ENCODE results near the gene ZNF331.

The ZNF331 gene

GRCh38 chr19:53554804-53555203 is 16.9 kb downstream of the ZNF331 start:
- Histone ChIP-seq H2AK5ac (ENCODE audit: low read length) (no peak overlapping the region), H3K4me1 (ENCODE audit: control insufficient read depth, low read depth, low read length) (no peaks in the 10 kb centered on the region), H3K23ac (ENCODE audit: low read length) (no peak overlapping the region), H3K4ac (ENCODE audit: low read depth, low read length) (no peak overlapping the region), H3K27ac (ENCODE audit: low read depth, low read length) (no peak overlapping the region), H3K9ac (ENCODE audit: low read length) (no peak overlapping the region), H3K4me2 (ENCODE audit: low read length) (no peak overlapping the region), H3K36me3 (ENCODE audit: control insufficient read depth, insufficient read depth, low read length) (no peaks in the 10 kb centered on the region), H2BK15ac (replicated peaks; ENCODE audit: low read depth) (no peak overlapping the region), H3K79me1 (ENCODE audit: low read length) (peaks cover 2% of the 10 kb centered on the region), H3K18ac (ENCODE audit: low read length) (no peak overlapping the region), H2BK120ac (ENCODE audit: low read depth, low read length) (no peak overlapping the region), H3K27me3 (ENCODE audit: insufficient read depth, low read length, poor library complexity) (no peaks in the 10 kb centered on the region), H3K79me2 (ENCODE audit: control insufficient read depth, insufficient read depth, low read length) (no peaks in the 10 kb centered on the region), H2BK5ac (ENCODE audit: low read length) (no peak overlapping the region), H4K5ac (ENCODE audit: low read length) (no peak overlapping the region), H3K4me3 (ENCODE audit: low read length) (no peak overlapping the region), H4K8ac (ENCODE audit: low read depth, low read length) (no peak overlapping the region), H3K56ac (ENCODE audit: low read length) (no peak overlapping the region)
- WGBS (ENCODE audit: extremely low coverage, insufficient coverage, low lambda C conversion rate): no CpG with 5 or more reads among the region's 24 CpGs
- DNase-seq: no peak

GRCh38 chr19:53555352-53555751 is 17.4 kb downstream of the ZNF331 start:
- no peak overlapping the region for H4K8ac ChIP-seq (ENCODE audit: low read depth, low read length)
- no peak overlapping the region for H4K5ac ChIP-seq (ENCODE audit: low read length)
- no peak overlapping the region for H2BK15ac ChIP-seq (replicated peaks; ENCODE audit: low read depth)
- no peaks in the 10 kb centered on the region for H3K4me1 ChIP-seq (ENCODE audit: control insufficient read depth, low read depth, low read length)
- H3K79me1 ChIP-seq (ENCODE audit: low read length): peaks cover 2% of the 10 kb centered on the region
- no peaks in the 10 kb centered on the region for H3K79me2 ChIP-seq (ENCODE audit: control insufficient read depth, insufficient read depth, low read length)
- H2BK120ac ChIP-seq (ENCODE audit: low read depth, low read length): no peak overlapping the region
- no peak overlapping the region for H2BK5ac ChIP-seq (ENCODE audit: low read length)
- H3K9ac ChIP-seq (ENCODE audit: low read length): no peak overlapping the region
- H2AK5ac ChIP-seq (ENCODE audit: low read length): no peak overlapping the region
- WGBS (ENCODE audit: extremely low coverage, insufficient coverage, low lambda C conversion rate): no CpG with 5 or more reads among the region's 13 CpGs
- H3K4me3 ChIP-seq (ENCODE audit: low read length): no peak overlapping the region
- H3K23ac ChIP-seq (ENCODE audit: low read length): no peak overlapping the region
- no peak overlapping the region for H3K27ac ChIP-seq (ENCODE audit: low read depth, low read length)
- H3K56ac ChIP-seq (ENCODE audit: low read length): no peak overlapping the region
- H3K18ac ChIP-seq (ENCODE audit: low read length): no peak overlapping the region
- H3K36me3 ChIP-seq (ENCODE audit: control insufficient read depth, insufficient read depth, low read length): no peaks in the 10 kb centered on the region
- DNase-seq: no peak
- no peak overlapping the region for H3K4ac ChIP-seq (ENCODE audit: low read depth, low read length)
- no peak overlapping the region for H3K4me2 ChIP-seq (ENCODE audit: low read length)
- no peaks in the 10 kb centered on the region for H3K27me3 ChIP-seq (ENCODE audit: insufficient read depth, low read length, poor library complexity)

GRCh38 chr19:53571339-53571738 is 33.4 kb downstream of the ZNF331 start:
- H3K27ac ChIP-seq (ENCODE audit: low read depth, low read length): no peak overlapping the region
- no peak overlapping the region for H2AK5ac ChIP-seq (ENCODE audit: low read length)
- H3K79me2 ChIP-seq (ENCODE audit: control insufficient read depth, insufficient read depth, low read length): no peaks in the 10 kb centered on the region
- no peak overlapping the region for H3K9ac ChIP-seq (ENCODE audit: low read length)
- H3K23ac ChIP-seq (ENCODE audit: low read length): no peak overlapping the region
- no peak overlapping the region for H2BK15ac ChIP-seq (replicated peaks; ENCODE audit: low read depth)
- no peak overlapping the region for H3K56ac ChIP-seq (ENCODE audit: low read length)
- H4K5ac ChIP-seq (ENCODE audit: low read length): no peak overlapping the region
- H3K4me1 ChIP-seq (ENCODE audit: control insufficient read depth, low read depth, low read length): no peaks in the 10 kb centered on the region
- no peak overlapping the region for H3K4me2 ChIP-seq (ENCODE audit: low read length)
- H3K4ac ChIP-seq (ENCODE audit: low read depth, low read length): no peak overlapping the region
- H3K36me3 ChIP-seq (ENCODE audit: control insufficient read depth, insufficient read depth, low read length): peaks cover 5% of the 10 kb centered on the region
- H3K18ac ChIP-seq (ENCODE audit: low read length): no peak overlapping the region
- no peak overlapping the region for H4K8ac ChIP-seq (ENCODE audit: low read depth, low read length)
- no CpG with 5 or more reads among the region's 12 CpGs for WGBS (ENCODE audit: extremely low coverage, insufficient coverage, low lambda C conversion rate)
- DNase-seq: no peak
- H2BK5ac ChIP-seq (ENCODE audit: low read length): no peak overlapping the region
- no peak overlapping the region for H3K4me3 ChIP-seq (ENCODE audit: low read length)
- H3K27me3 ChIP-seq (ENCODE audit: insufficient read depth, low read length, poor library complexity): no peaks in the 10 kb centered on the region
- H3K79me1 ChIP-seq (ENCODE audit: low read length): no peaks in the 10 kb centered on the region
- no peak overlapping the region for H2BK120ac ChIP-seq (ENCODE audit: low read depth, low read length)

- no peak for DNase-seq
- Histone ChIP-seq H2BK120ac (ENCODE audit: low read depth, low read length) (no peak overlapping the region), H3K79me1 (ENCODE audit: low read length) (no peaks in the 10 kb centered on the region), H4K8ac (ENCODE audit: low read depth, low read length) (no peak overlapping the region), H3K23ac (ENCODE audit: low read length) (no peak overlapping the region), H3K56ac (ENCODE audit: low read length) (no peak overlapping the region), H2BK15ac (replicated peaks; ENCODE audit: low read depth) (no peak overlapping the region), H3K4me1 (ENCODE audit: control insufficient read depth, low read depth, low read length) (peaks cover 2% of the 10 kb centered on the region), H3K9ac (ENCODE audit: low read length) (no peak overlapping the region), H3K4ac (ENCODE audit: low read depth, low read length) (no peak overlapping the region), H3K27ac (ENCODE audit: low read depth, low read length) (no peak overlapping the region), H3K4me2 (ENCODE audit: low read length) (no peak overlapping the region), H4K5ac (ENCODE audit: low read length) (no peak overlapping the region), H3K18ac (ENCODE audit: low read length) (no peak overlapping the region), H3K79me2 (ENCODE audit: control insufficient read depth, insufficient read depth, low read length) (no peaks in the 10 kb centered on the region), H3K4me3 (ENCODE audit: low read length) (peak overlapping the region; percentile 10), H3K27me3 (ENCODE audit: insufficient read depth, low read length, poor library complexity) (no peaks in the 10 kb centered on the region), H3K36me3 (ENCODE audit: control insufficient read depth, insufficient read depth, low read length) (peaks cover 12% of the 10 kb centered on the region), H2AK5ac (ENCODE audit: low read length) (no peak overlapping the region), H2BK5ac (ENCODE audit: low read length) (no peak overlapping the region)
- WGBS (ENCODE audit: extremely low coverage, insufficient coverage, low lambda C conversion rate): no CpG with 5 or more reads among the region's 20 CpGs
Measured at GRCh38 chr19:53576941-53577653, 39.2 kb downstream of the ZNF331 start.

GRCh38 chr19:53577968-53578367 is 40.0 kb downstream of the ZNF331 start:
- WGBS (ENCODE audit: extremely low coverage, insufficient coverage, low lambda C conversion rate): no CpG with 5 or more reads among the region's 12 CpGs
- no peak overlapping the region for H3K4me3 ChIP-seq (ENCODE audit: low read length)

GRCh38 chr19:53579518-53579917 is 41.6 kb downstream of the ZNF331 start:
- Histone ChIP-seq H3K4me2 (ENCODE audit: low read length) (no peak overlapping the region), H3K9ac (ENCODE audit: low read length) (no peak overlapping the region), H3K27ac (ENCODE audit: low read depth, low read length) (no peak overlapping the region), H4K8ac (ENCODE audit: low read depth, low read length) (no peak overlapping the region), H3K23ac (ENCODE audit: low read length) (no peak overlapping the region), H3K4ac (ENCODE audit: low read depth, low read length) (no peak overlapping the region), H3K4me1 (ENCODE audit: control insufficient read depth, low read depth, low read length) (peaks cover 2% of the 10 kb centered on the region), H3K56ac (ENCODE audit: low read length) (no peak overlapping the region), H3K18ac (ENCODE audit: low read length) (no peak overlapping the region), H2BK15ac (replicated peaks; ENCODE audit: low read depth) (no peak overlapping the region), H4K5ac (ENCODE audit: low read length) (no peak overlapping the region), H3K79me2 (ENCODE audit: control insufficient read depth, insufficient read depth, low read length) (no peaks in the 10 kb centered on the region), H2AK5ac (ENCODE audit: low read length) (no peak overlapping the region), H3K36me3 (ENCODE audit: control insufficient read depth, insufficient read depth, low read length) (peaks cover 12% of the 10 kb centered on the region), H3K27me3 (ENCODE audit: insufficient read depth, low read length, poor library complexity) (no peaks in the 10 kb centered on the region), H3K79me1 (ENCODE audit: low read length) (no peaks in the 10 kb centered on the region), H3K4me3 (ENCODE audit: low read length) (no peak overlapping the region), H2BK5ac (ENCODE audit: low read length) (no peak overlapping the region), H2BK120ac (ENCODE audit: low read depth, low read length) (no peak overlapping the region)
- no CpG with 5 or more reads among the region's 2 CpGs for WGBS (ENCODE audit: extremely low coverage, insufficient coverage, low lambda C conversion rate)
- DNase-seq: no peak

More at GRCh38 chr19:53577968-53578367, 40.0 kb downstream of the ZNF331 start:
- Histone ChIP-seq H3K18ac (ENCODE audit: low read length) (no peak overlapping the region), H3K27me3 (ENCODE audit: insufficient read depth, low read length, poor library complexity) (no peaks in the 10 kb centered on the region), H3K4ac (ENCODE audit: low read depth, low read length) (no peak overlapping the region), H3K56ac (ENCODE audit: low read length) (no peak overlapping the region), H3K79me2 (ENCODE audit: control insufficient read depth, insufficient read depth, low read length) (no peaks in the 10 kb centered on the region), H3K4me2 (ENCODE audit: low read length) (no peak overlapping the region), H3K79me1 (ENCODE audit: low read length) (no peaks in the 10 kb centered on the region), H3K27ac (ENCODE audit: low read depth, low read length) (no peak overlapping the region), H2AK5ac (ENCODE audit: low read length) (no peak overlapping the region), H4K5ac (ENCODE audit: low read length) (no peak overlapping the region), H3K23ac (ENCODE audit: low read length) (no peak overlapping the region), H2BK5ac (ENCODE audit: low read length) (no peak overlapping the region), H2BK120ac (ENCODE audit: low read depth, low read length) (no peak overlapping the region), H3K9ac (ENCODE audit: low read length) (no peak overlapping the region), H4K8ac (ENCODE audit: low read depth, low read length) (no peak overlapping the region), H3K4me1 (ENCODE audit: control insufficient read depth, low read depth, low read length) (peaks cover 2% of the 10 kb centered on the region), H2BK15ac (replicated peaks; ENCODE audit: low read depth) (no peak overlapping the region), H3K36me3 (ENCODE audit: control insufficient read depth, insufficient read depth, low read length) (peaks cover 12% of the 10 kb centered on the region)
- no peak for DNase-seq

All from mesendoderm (in vitro differentiated cells).